Left cardiac atrium (tissue), 4 donors: ENCODE results near the gene SIGLEC11. TPM values are rescaled to one million over a fixed set of nuclear protein-coding genes. Genes with fewer than 3 reads are reported as not detected.
"Not testable (repeated sequence)": the region's sequence is repeated elsewhere in the genome, so short reads cannot be mapped to it uniquely, and the experiment has no call there.

Source experiments
- ATAC-seq, 2 donors: fragments of 200-7000 bp; cut with Tn5 transposase; one replicate each; pipeline ENCODE4 v1.9.1; 2020; ENCODE audit warnings: mild to moderate bottlenecking in 2 of 2, moderate library complexity in 2 of 2
- DNase-seq: peaks from one replicate; pipeline ENCODE4 v3.0.0-alpha.2; 2020
- intact Hi-C, 2 donors: fragments of 100-400 bp; cut with DNase I; formaldehyde crosslinking; loops; one replicate each; pipeline versions ENCODE4 v1.14.1 to v1.15.1; 2022 to 2023
- long read RNA-seq: library from polyadenylated mRNA; unstranded; transcript quantifications from one replicate; pipeline ENCODE4 v2.0.0, GENCODE V29; 2021
- total RNA-seq, 2 donors: library from RNA; stranded (reverse); fragmentation: NEBNext Ultra II Directional; extraction: Animal tissue kit (Norgen Biotek cat#: 25700); gene quantifications; one replicate each; pipeline ENCODE4 v1.2.1, GENCODE V29; 2021
- donor health status: DM: no; HTN: yes; CAD: no.
- donor health status: DM: no; HTN: yes; CAD: no; lungs with severe emphysema.
- donor health status: DM: yes; HTN: yes; CAD: no.
- donor health status: Dilated cardiomyopathy.

SIGLEC11 gene, protein sequence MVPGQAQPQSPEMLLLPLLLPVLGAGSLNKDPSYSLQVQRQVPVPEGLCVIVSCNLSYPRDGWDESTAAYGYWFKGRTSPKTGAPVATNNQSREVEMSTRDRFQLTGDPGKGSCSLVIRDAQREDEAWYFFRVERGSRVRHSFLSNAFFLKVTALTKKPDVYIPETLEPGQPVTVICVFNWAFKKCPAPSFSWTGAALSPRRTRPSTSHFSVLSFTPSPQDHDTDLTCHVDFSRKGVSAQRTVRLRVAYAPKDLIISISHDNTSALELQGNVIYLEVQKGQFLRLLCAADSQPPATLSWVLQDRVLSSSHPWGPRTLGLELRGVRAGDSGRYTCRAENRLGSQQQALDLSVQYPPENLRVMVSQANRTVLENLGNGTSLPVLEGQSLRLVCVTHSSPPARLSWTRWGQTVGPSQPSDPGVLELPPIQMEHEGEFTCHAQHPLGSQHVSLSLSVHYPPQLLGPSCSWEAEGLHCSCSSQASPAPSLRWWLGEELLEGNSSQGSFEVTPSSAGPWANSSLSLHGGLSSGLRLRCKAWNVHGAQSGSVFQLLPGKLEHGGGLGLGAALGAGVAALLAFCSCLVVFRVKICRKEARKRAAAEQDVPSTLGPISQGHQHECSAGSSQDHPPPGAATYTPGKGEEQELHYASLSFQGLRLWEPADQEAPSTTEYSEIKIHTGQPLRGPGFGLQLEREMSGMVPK
- 1 to 10 TPM in 1 of 2 donors, under 1 TPM in 1; 0.39 to 1.3 TPM for total RNA-seq
- long read RNA-seq, partial matches to known transcripts: 0 of 1 reads
- long read RNA-seq, other reads (novel, unspliced or antisense): 1 of 1 reads

DNA sequence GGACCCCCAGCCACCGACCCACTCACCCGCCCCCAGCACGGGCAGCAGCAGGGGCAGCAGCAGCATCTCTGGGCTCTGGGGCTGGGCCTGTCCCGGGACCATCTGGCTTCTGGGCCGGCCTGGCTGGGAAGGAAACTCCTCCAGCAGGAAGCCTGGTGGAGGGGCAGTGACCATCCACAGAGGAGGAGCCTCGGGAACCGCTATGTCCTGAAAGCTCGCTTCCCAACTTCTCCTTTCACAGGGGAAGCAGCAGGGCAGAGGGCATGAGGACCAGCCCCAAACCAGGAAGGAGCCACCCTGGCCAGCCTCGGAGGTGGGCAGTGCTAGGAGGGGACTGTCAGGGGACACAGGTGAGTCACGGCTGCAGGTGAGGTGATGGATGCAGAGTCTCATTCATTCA, at the start of gene SIGLEC11:
Gene SIGLEC11 (minus strand): TSS at position 193 of the 400 bp plus-strand sequence. CDS start 91 bp downstream, at position 102.
- DNase-seq, intact Hi-C loops: not testable (repeated sequence)
- peak; percentile 38 to 69 for ATAC-seq

DNA sequence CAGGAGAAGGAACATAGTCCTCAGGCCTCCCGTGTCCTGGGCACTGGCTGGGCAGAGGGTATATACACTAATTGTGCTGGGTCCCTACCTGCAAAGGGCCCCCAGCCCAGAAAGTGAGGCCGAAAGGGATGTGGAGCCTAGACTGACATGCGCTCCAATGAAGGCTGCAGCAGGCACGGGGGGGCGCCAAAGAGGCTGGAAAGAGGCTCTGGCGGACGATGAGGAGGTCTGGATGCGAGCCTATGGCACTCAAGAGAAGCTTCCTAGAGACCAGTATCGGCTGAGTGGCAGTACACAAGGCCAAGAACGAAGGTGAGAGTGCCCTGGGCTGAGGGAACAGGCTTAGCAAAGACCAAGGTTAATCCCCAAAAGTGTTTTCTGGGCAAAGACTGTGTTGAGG, 47.6 kb upstream of the SIGLEC11 start:
- DNase-seq (no peak), ATAC-seq (no peak)
- intact Hi-C loops: no loop called here

DNA sequence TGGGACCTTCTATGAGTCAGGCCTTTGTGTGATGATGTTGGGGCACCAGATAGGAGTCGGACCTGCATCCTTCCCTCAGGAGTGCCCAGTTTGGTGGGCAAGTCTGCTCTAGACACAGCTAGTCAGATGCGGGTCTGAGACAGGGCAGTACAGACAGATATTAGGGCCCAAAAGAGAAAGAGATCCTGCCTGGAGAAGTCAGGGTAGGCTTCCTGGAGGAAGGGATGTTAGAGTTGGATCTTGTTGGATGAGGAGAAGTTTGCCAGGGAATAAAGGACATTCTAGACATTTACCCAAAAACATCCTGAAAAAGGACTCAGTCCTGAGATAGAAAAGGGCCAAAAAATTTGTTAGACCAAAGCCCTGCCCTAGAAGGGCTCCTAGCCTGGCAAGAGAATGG, 47.0 kb upstream of the SIGLEC11 start:
- ATAC-seq (no peak), DNase-seq (no peak)
- intact Hi-C loops: no loop called here

DNA sequence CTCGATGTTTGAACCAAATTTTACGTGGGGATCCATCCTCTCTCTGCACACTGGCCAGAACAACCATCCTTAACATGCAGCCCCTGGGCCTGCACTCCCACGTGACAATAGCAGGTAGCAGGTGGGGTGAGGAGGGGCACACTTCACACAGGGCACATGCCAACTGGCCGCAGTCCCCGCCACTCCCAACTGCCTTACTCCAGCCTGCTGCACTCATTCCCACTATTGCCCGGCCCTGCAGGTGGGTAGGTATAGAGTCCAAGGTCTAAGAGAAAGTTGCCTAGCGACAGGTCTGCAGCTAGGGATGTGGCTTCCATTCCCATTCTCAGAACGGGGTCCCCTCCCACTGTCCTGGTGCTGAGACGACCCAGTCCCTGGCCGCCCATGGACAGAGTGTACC, 46.2 kb upstream of the SIGLEC11 start:
- DNase-seq (no peak), ATAC-seq (no peak)
- intact Hi-C loops: no loop called here

DNA sequence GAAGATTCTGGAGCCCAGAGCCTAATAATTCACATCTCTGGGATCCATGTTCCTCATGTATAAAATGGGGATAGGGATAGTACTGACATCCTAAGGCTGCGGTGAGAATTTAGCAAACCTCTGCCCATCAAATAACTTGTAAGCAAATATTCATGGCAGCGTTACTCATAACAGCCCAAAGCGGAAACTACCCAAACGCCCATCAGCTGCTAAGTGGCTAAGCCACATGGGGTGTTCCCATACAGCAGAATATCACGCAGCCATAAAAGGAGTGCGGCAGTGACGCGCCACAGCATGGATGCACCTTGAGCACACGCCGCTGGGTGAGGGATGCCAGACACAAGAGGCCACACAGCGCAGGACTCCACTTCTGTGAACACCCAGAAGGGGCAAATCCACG, 44.5 kb upstream of the SIGLEC11 start:
- DNase-seq (no peak), ATAC-seq (no peak)
- intact Hi-C loops: no loop called here

DNA sequence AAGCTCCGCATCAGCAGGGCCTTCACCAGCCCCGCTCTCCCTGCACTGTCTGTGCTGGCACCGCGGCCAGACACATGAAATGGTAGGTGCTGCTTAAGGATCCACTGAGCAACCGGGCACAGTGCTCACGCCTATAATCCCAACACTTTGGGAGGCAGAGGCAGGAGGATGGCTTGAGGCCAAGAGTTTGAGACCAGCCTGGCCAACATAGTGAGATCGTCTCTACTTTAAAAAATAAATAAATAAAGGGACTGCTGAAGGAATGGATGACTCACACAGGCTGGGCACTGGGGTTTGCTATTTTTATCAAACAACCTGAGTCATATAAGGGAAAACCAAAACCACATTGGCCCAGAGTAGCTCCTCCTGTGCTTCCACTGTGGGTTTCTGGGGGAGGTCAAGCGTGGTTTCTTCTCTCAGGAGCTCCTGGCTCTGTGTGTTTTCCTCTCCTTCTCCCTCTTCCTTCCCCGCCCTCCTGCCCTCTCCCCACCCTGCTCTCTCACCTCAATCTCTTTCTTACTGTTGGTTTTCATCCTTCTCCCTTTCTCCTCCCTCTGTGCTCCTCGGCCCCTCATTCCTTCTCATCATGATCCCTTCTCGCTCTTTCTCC, 42.9 kb upstream of the SIGLEC11 start:
- DNase-seq: peak; percentile 65

DNA sequence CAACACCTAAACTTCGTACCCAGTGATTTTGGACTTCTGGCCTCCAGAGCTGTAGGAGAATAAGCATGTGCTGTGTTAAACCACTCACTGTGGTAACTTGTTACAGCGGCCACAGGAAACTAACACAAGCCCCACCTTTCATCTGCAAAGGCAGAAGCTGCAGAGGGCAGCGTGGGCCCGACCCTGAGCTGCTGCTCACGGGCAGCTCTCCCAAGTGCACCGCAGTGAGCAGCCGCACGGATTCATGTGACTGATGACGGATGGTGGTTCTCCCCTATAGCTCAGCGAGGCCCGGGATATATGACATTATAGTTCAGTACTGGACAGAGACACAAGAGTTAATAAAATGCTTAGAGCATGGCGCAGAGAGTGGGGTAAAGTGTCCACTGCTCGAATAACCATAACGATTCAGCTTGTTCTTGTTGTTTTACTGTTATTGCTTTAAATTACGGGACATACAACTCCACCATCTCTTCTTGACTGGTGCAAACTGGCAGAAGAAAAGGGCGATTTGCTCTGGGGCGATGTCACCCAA, 42.3 kb upstream of the SIGLEC11 start:
- intact Hi-C loops: no loop called here
- no peak for DNase-seq
- ATAC-seq: no peak

More for the DNA sequence above, 42.9 kb upstream of the SIGLEC11 start:
- peak; percentile 70 to 95 for ATAC-seq
- intact Hi-C loops: no loop called here

DNA sequence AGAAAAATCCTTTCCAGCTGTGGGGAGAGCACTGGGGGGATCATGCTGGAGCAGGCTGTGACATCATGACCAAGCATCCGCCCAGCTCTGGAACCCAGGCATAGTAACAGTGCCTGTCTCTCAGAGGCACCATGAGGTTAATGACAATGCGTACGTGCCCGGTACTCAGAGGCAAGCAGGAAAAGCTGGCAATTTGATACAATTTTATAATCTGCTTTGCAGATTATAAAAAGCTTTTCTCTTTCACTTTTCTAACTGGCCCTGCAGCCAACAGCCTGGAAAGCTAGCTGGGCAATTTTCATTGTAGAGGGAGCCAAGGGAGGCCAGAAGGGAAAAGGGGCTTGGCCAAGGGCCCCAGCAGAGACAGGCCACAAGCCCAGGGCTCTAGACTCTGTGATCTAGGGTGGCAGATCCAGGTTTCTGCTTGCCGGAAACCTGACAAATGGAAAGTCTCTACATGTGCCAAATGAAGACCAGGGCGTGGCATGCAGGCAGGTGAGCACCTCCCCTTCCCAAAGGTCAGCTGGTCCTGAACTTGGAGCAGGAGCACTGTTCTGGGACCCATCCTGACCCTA, 41.5 kb upstream of the SIGLEC11 start:
- intact Hi-C loops: no loop called here
- ATAC-seq (peak in 1 of 2 donors; percentile 55), DNase-seq (no peak)

DNA sequence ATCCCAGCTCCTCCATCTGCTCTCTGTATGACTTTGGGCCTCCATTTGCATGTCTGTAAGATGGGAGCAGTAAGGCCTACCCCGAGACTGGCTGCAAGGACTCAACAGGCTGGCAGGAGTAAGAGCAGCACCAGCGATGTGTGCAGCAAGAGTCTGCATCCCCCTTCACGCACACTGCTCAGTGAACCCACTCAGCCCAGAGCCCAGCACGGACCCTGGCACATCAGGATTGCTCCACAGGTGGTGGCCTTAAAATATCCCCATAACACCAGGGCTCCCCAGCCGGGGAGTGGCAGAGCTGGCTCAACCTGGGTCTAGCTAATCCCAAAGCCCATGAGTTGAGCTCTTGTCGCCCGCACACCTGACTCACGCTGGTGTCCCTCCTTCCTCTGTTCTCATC, 40.8 kb upstream of the SIGLEC11 start:
- DNase-seq (no peak), ATAC-seq (no peak)
- intact Hi-C loops: no loop called here

DNA sequence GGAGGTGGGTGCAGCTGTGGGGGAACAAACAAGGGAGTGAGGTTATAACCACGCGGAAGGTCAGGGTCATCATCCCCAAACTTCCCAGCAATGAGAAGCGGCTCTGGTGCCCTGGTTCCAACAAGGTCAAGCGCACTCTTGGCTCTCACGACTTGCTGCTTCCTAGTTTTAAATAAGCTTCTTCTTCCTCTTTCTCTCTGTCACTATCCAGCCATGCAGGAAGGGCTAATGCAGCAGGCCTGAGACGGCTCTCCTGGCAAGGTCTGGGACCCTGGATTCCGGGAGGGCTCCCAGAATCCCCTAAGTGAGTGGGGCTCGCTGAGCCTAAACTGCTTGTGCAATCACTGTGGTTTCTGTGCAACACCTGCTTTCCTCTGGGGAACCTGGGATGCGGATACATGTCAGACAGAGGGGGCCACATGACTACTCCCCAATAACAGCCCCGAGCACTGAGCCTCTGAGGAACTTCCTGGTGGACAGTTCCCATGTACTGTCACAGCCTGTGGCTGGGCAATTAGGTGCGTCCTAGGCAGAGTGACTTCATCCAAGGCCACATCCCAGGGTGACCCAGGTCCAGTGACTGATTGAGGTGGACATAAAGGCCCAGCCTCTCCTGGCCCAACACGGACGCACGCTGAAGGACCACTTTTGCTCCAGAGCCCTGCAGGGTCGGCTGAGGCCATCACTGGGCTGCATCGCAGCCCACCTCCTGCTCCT, 40.0 kb upstream of the SIGLEC11 start:
- intact Hi-C loops: no loop called here
- DNase-seq (no peak), ATAC-seq (no peak)

DNA sequence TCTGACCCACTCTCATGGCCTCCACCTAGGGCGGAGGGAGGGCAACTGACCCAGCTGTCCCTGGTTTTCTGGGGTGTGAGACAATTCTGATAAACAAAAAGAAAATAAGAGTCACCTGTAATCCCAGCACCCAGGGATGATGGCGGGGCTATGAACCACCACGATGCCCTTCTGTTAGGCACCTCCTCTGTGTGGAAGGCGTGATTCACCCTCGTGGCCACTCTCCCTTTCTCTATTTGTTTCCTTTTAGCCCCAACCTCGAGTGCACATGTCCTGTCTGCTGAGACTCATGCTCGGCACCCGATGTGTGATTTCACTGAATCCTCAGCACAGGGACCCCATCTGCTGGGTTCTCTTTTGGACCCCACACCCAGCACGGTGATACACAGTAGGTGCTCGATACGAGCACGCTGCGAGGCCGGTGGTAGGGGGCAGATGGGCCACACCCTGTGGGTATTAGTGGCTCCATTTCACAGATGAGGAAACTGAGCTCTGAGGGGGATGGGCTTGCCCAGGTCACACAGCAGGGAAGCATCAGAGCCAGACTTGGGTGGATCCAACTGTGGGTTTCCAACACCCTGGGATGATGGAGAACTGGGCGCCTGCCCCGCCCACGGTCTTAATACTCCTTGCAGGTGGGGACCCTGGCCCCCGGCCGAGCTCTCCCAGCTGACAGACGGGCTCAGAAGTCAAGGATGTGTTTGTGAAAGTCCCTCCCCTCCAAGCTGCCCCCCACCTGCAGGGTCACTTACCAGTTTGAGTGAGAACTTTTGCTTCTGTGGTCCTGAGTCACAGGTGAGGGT, 39.3 kb upstream of the SIGLEC11 start:
- ATAC-seq (no peak), DNase-seq (no peak)
- intact Hi-C loops: no loop called here

DNA sequence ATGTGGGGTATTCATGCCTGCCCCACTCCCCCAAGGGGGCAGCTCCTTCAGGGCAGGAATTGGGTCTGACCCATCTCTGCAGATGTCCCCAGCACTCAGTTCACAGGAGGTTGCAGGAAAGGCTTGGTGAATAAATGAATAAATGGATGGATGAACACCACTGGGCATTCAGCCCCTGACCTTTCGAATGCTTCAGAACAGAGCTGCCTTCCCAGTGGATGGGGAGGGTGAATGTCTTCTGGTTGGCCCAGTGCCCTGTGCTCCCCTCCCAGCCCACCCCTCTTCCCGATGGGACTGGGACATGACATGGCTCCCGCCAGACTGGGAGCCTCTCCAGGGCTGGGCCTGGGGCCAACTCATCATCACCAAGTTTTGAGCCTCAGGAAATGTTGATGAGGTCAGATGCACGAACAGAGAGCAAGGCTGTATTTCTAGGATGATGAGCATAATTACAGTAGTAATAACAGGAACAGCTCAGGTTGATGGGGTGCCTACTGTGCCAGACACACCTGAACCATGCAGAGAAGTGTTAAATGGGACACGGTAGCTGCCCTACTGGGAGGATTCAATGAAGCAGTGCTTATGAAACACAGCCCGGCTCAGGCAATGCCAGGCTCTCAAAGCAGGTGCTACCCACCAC, 38.5 kb upstream of the SIGLEC11 start:
- peak in 1 of 2 donors; percentile 13 for ATAC-seq
- DNase-seq: no peak
- intact Hi-C loops: no loop called here

DNA sequence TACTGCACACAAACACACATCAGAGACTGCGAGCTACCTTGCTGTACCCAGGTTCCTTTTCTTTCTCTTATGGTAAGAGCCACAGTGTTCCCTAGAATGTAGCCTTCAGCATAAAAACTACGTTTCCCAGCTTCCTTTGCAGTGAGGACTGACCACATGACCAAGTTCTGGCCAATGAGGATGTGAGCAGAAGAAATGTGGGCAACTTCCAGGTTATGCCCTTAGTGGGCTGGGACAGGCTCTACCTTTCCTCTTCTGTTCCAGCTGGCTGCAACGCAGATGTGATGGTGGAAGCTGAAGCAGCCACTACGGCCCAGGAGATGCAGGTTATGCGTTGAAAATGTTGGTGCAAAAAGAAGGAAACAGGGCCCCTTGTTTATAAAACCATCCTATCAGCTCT, 36.7 kb upstream of the SIGLEC11 start:
- intact Hi-C loops: no loop called here
- no peak for DNase-seq
- ATAC-seq: peak; percentile 22 to 43

DNA sequence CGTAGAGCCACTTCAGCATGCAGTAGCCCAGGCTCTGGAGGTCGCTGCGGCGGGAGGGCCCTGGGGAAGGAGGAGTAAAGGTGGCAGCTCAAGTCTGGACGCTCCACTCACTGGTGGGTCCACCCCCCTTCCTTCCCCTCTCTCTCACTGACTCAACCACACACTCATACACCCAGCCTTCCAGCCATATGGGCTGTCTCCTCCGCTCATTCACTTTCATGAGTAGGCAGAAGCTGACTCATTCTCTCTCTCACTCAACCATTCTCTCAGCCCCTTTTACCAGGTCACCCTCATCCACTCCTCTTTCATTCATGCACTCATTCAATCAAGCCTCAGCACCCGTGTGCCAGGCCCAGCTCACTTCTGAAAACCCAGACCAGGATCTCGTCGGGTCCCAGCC, 27.5 kb upstream of the SIGLEC11 start:
- DNase-seq (no peak), ATAC-seq (no peak)
- intact Hi-C loops: no loop called here

DNA sequence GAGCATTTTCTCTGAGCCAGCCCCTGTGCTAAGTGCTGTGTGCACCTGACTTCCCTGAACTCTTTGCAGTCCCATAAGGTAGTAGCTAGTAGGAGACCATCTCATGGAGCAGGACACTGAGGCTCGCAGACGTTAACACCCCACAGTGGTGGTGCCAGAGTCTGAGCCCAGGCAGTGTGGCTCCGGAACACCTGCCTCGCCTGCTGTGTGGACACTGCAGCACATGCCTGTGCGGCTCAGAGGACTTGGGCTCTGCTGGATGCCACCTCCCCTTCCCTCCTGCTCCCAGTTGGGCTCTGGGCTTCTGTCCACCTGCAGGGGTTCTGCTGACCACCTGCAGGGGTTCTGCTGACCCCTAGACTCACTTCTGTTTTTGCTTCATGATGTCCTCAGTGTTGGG, 27.0 kb upstream of the SIGLEC11 start:
- ATAC-seq (no peak), DNase-seq (no peak)
- intact Hi-C loops: no loop called here

DNA sequence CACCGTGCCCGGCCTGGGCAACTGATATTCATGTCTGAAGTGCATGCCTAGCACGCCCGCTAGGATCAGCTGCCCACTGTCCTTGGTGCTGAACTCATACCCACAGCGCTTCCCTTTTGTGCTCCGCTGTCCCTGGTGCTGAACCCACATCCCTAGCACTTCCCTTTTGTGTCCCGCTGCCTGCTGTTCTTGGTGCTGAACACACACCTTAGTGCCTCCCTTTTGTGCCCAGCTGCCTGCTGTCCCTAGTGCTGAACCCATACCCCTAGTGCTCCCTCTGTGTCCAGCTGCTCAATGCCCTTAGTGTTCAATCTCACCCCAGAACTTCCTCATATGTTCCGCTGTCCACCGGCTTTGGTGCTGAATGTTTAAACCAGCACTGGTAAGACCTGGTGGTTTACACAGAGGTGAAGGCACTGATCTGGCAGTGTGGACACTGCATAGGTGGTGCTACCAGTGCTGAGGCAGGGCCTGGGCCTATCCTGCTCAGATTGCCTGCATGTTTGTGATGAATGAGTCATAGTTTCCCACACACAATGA, 26.3 kb upstream of the SIGLEC11 start:
- intact Hi-C loops: no loop called here
- DNase-seq: peak; percentile 91

DNA sequence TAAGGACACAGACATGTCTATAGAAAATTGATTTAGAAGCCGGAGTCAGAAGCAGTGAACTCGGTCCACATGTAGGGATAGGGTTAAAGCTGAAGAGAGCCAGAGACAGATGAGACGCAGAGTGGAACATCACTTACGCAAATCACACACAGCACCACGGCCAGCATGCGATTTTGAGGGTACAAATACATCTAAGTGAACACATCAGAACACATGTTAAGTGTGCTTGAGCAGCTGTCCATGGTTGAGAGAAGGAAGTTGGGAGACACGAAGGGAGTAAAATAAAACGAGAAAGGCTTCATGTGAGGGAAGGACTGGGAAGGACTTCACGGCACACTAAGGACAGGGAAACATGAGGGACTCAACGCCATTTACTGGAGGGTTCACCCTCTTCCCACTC, 25.4 kb upstream of the SIGLEC11 start:
- intact Hi-C loops: no loop called here
- no peak for ATAC-seq
- no peak for DNase-seq

More for the DNA sequence above, 26.3 kb upstream of the SIGLEC11 start:
- ATAC-seq: peak; percentile 86 to 89
